ENCODE results near the gene XYLT1. TPM values are rescaled to one million over a fixed set of nuclear protein-coding genes. Genes with fewer than 3 reads are reported as not detected.

XYLT1 gene
- total RNA-seq, 1 experiment from 2014 or later = 25.0 TPM

DNA sequence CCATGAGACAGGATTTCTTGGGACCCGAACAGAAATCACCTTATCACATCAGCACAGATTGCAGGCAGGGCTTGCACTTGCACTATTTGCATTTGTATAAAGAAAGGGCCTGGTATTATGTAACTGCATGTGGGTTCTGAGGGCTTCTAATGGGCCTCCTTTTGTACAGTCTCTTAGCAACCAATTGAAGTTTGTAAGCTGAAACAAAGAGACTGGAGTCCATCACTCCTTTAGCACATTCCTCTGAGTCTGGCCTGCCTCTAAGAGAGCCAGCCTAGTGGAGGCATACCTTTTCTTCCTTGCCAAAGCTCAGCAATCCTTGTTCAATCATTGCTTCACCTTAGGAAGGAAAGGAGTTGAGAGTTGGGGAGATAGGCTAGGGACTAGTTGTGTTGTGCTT, 387.1 kb downstream of the XYLT1 start:
- POLR2A ChIA-PET = no interaction called here
- H3K27me3 Mint-ChIP-seq (ENCODE audit: low read depth) = peaks cover 21% of the 10 kb centered on the region
- CTCF ChIA-PET = interaction anchor here (0.9 to 2.1 kb wide), 2 partner anchors 9 to 222 kb away, joined by 3 to 7 read pairs; no protein-coding TSS in a partner anchor
- H3K4me1 Mint-ChIP-seq = peaks cover 60% of the 10 kb centered on the region
- DNase-seq (ENCODE audit: low spot score) (peak; percentile 29), ATAC-seq (peak; percentile 94)
- peak overlapping the region; percentile 83 for H3K27ac Mint-ChIP-seq
- H3K4me3 Mint-ChIP-seq = peak overlapping the region; percentile 10; the same call in 1 of the 2 replicates
- peaks cover 25% of the 10 kb centered on the region for H3K9me3 Mint-ChIP-seq
- TF ChIP-seq TEAD1 (CRISPR knock-in tag; IDR thresholded peaks at IDR 0.05) = peak; percentile 60
- no peak for TF ChIP-seq CREB1 (CRISPR knock-in tag; IDR thresholded peaks at IDR 0.05)
- TF ChIP-seq NR2C2 (CRISPR knock-in tag; IDR thresholded peaks at IDR 0.05) = no peak
- TF ChIP-seq, protein P1, sequence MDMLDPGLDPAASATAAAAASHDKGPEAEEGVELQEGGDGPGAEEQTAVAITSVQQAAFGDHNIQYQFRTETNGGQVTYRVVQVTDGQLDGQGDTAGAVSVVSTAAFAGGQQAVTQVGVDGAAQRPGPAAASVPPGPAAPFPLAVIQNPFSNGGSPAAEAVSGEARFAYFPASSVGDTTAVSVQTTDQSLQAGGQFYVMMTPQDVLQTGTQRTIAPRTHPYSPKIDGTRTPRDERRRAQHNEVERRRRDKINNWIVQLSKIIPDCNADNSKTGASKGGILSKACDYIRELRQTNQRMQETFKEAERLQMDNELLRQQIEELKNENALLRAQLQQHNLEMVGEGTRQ (CRISPR knock-in tag; IDR thresholded peaks at IDR 0.05) = no peak
- no peak for TF ChIP-seq ZNF138 (CRISPR knock-in tag; conservative IDR thresholded peaks at IDR 0.05)
- TF ChIP-seq, protein P2, sequence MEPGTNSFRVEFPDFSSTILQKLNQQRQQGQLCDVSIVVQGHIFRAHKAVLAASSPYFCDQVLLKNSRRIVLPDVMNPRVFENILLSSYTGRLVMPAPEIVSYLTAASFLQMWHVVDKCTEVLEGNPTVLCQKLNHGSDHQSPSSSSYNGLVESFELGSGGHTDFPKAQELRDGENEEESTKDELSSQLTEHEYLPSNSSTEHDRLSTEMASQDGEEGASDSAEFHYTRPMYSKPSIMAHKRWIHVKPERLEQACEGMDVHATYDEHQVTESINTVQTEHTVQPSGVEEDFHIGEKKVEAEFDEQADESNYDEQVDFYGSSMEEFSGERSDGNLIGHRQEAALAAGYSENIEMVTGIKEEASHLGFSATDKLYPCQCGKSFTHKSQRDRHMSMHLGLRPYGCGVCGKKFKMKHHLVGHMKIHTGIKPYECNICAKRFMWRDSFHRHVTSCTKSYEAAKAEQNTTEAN (CRISPR knock-in tag; IDR thresholded peaks at IDR 0.05) = 0 out of 2 replicates have a peak, but pooled peaks have one; percentile 34
- TF ChIP-seq ETV6 (CRISPR knock-in tag; IDR thresholded peaks at IDR 0.05) = peak; percentile 31; the same call in 1 of the 2 replicates
- TF ChIP-seq, protein P3, sequence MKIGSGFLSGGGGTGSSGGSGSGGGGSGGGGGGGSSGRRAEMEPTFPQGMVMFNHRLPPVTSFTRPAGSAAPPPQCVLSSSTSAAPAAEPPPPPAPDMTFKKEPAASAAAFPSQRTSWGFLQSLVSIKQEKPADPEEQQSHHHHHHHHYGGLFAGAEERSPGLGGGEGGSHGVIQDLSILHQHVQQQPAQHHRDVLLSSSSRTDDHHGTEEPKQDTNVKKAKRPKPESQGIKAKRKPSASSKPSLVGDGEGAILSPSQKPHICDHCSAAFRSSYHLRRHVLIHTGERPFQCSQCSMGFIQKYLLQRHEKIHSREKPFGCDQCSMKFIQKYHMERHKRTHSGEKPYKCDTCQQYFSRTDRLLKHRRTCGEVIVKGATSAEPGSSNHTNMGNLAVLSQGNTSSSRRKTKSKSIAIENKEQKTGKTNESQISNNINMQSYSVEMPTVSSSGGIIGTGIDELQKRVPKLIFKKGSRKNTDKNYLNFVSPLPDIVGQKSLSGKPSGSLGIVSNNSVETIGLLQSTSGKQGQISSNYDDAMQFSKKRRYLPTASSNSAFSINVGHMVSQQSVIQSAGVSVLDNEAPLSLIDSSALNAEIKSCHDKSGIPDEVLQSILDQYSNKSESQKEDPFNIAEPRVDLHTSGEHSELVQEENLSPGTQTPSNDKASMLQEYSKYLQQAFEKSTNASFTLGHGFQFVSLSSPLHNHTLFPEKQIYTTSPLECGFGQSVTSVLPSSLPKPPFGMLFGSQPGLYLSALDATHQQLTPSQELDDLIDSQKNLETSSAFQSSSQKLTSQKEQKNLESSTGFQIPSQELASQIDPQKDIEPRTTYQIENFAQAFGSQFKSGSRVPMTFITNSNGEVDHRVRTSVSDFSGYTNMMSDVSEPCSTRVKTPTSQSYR (CRISPR knock-in tag; IDR thresholded peaks at IDR 0.05) = peak; percentile 83; the same call in 1 of the 2 replicates
- TF ChIP-seq, protein P4, sequence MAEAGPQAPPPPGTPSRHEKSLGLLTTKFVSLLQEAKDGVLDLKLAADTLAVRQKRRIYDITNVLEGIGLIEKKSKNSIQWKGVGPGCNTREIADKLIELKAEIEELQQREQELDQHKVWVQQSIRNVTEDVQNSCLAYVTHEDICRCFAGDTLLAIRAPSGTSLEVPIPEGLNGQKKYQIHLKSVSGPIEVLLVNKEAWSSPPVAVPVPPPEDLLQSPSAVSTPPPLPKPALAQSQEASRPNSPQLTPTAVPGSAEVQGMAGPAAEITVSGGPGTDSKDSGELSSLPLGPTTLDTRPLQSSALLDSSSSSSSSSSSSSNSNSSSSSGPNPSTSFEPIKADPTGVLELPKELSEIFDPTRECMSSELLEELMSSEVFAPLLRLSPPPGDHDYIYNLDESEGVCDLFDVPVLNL (CRISPR knock-in tag; IDR thresholded peaks at IDR 0.05; ENCODE audit: borderline replicate concordance, low read depth) = no peak
- no peak for TF ChIP-seq ELF4 (CRISPR knock-in tag; IDR thresholded peaks at IDR 0.05; ENCODE audit: low read depth)
- TF ChIP-seq, protein P5, sequence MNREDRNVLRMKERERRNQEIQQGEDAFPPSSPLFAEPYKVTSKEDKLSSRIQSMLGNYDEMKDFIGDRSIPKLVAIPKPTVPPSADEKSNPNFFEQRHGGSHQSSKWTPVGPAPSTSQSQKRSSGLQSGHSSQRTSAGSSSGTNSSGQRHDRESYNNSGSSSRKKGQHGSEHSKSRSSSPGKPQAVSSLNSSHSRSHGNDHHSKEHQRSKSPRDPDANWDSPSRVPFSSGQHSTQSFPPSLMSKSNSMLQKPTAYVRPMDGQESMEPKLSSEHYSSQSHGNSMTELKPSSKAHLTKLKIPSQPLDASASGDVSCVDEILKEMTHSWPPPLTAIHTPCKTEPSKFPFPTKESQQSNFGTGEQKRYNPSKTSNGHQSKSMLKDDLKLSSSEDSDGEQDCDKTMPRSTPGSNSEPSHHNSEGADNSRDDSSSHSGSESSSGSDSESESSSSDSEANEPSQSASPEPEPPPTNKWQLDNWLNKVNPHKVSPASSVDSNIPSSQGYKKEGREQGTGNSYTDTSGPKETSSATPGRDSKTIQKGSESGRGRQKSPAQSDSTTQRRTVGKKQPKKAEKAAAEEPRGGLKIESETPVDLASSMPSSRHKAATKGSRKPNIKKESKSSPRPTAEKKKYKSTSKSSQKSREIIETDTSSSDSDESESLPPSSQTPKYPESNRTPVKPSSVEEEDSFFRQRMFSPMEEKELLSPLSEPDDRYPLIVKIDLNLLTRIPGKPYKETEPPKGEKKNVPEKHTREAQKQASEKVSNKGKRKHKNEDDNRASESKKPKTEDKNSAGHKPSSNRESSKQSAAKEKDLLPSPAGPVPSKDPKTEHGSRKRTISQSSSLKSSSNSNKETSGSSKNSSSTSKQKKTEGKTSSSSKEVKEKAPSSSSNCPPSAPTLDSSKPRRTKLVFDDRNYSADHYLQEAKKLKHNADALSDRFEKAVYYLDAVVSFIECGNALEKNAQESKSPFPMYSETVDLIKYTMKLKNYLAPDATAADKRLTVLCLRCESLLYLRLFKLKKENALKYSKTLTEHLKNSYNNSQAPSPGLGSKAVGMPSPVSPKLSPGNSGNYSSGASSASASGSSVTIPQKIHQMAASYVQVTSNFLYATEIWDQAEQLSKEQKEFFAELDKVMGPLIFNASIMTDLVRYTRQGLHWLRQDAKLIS (CRISPR knock-in tag; IDR thresholded peaks at IDR 0.05; ENCODE audit: borderline replicate concordance) = no peak
- TF ChIP-seq FOXJ3 (CRISPR knock-in tag; IDR thresholded peaks at IDR 0.05; ENCODE audit: borderline replicate concordance) = 0 out of 2 replicates have a peak, but pooled peaks have one; percentile 25
- no peak for TF ChIP-seq SMAD3 (CRISPR knock-in tag; IDR thresholded peaks at IDR 0.05; ENCODE audit: borderline replicate concordance)
- no peak for TF ChIP-seq ZNF396 (CRISPR knock-in tag; IDR thresholded peaks at IDR 0.05; ENCODE audit: borderline replicate concordance)
- no peak for TF ChIP-seq EMX1 (CRISPR knock-in tag; IDR thresholded peaks at IDR 0.05)
- TF ChIP-seq, protein P6, sequence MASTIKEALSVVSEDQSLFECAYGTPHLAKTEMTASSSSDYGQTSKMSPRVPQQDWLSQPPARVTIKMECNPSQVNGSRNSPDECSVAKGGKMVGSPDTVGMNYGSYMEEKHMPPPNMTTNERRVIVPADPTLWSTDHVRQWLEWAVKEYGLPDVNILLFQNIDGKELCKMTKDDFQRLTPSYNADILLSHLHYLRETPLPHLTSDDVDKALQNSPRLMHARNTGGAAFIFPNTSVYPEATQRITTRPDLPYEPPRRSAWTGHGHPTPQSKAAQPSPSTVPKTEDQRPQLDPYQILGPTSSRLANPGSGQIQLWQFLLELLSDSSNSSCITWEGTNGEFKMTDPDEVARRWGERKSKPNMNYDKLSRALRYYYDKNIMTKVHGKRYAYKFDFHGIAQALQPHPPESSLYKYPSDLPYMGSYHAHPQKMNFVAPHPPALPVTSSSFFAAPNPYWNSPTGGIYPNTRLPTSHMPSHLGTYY (CRISPR knock-in tag; IDR thresholded peaks at IDR 0.05) = no peak
- peaks cover 12% of the 10 kb centered on the region for H3K36me3 Mint-ChIP-seq
